HG03139 (cell line): ENCODE data around the gene DENND2A.
"Not testable (repeated sequence)": the region's sequence is repeated elsewhere in the genome, so short reads cannot be mapped to it uniquely, and the experiment has no call there.

Experiments used
- ATAC-seq: cut with Tn5 transposase; IDR thresholded peaks from one replicate; pipeline ENCODE4 v1.9.1; 2021; ENCODE audit not compliant: unreplicated experiment

DENND2A gene

DNA sequence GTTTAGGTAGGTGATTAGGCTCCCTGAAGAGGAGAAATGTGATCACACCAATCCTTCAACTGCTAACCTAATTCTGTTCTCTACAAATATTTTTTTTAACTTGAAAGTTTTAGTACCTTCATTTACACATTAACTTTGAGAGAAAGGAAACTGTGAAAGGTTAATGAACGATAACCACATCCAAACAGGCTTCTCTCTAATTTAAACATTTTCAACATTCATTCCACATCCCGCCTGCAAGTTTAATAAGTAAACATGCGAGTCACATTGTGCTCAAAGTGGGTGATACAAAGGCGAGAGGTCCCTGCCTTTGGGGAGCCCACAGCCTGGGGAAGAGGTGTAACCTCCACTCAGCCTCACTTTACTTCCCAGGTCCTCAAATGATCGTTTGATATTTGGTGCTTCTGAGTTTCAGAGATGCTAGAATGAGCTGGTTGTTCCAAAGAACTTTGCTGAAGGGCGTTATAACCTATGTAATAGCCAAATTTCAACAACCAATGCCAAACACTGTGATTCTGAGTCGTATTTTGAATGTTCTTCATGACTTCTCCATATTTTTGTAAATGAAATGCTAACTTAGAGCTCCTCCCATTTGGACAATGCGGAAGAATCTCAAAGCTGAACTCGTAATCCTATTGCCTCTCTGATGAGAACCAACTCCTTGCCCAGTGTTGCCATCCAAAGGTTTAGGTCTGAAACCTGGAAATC is 47.5 kb downstream of the DENND2A start:
- ATAC-seq, result peak; percentile 53

DNA sequence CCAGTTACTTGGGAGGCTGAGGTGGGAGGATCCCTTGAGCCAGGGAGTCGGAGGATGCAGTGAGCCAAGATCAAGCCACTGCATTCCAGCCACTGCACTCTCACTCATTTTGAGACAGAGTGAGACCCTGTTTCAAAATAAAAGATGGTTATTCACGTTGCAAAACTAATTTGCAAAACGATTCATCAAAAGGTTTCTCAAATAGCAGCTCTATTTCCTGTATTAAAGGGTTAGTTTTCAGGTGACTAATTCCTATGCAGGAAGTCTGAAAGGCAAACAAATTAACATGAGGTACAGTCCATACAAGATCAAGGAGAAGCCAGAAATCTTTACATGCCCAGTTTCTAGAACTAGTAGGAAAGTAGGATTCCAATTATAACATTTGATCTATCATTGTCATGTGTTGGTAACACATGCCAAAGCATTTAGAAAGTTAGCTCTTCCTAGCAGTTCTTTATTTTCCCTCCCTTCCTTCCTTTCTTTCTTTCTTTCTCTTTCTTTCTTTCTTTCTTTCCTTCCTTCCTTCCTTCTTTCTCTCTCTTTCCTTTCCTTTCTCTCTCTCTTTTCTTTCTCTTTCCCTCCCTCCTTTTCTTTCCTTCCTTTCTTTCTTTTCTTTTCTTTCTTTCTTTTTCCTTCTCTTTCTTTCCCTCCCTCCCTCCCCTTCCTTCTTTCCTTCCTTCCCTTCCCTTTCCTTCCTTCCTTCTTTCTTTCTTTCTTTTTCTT is 49.3 kb downstream of the DENND2A start:
- ATAC-seq, result no peak

DNA sequence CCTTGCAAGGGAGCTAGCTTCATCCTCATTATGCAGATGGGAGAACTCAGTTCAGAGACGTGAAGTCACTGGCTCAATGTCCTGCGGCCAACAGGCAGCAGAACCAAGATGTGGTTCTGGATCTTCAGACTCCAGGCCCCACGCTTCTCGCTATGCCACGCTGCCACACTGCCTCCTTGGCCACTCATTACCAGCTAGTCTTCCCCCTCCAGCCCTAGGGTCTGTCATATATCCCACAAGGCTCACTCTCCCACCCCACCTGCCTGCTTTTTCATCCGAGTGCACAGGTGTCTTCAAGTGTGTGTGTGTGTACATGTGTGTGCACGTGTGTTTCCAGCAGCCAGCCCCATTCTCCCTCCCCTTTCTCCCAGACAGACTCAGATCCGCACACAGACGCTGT is 53.4 kb downstream of the DENND2A start:
- no peak for ATAC-seq

DNA sequence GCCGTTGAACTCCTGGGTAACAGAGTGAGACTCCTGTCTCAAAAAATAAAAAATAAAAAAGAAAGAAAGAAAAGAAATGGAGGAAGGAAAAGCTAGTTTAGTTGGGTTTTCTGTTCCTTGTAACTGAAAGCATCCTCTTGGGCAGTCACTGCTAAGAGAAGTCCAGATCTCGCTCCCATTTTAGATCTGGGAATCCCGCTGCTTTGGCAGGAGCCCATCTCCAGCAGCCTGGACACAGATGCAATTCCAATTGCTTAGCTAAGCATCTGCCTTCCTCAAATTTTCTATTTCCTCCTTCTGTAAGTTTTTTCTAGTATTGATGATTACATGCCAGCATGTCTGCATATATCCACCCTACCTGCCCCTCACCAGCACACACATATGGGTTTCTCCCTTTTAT is 54.1 kb downstream of the DENND2A start:
- ATAC-seq, result no peak

DNA sequence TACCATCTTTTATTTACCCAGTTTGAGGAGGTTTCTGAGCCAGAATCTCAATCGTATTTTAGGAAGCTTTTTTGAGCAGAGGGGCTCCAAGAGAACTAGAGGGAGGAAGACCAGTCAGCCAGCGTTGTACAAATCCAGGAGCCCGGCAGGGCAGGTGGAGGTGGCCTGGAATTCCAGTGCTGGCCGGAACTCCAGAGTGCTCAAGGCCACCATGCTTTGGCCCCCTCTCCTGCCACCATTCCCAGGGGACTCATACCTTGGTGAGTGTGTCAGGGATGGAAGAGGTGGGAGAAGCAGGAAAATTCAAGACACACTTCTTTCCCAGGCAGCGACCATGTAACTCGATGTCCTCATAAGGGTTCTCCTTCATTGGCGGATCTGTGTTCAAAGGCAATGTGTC is 55.3 kb downstream of the DENND2A start:
- ATAC-seq, result no peak

DNA sequence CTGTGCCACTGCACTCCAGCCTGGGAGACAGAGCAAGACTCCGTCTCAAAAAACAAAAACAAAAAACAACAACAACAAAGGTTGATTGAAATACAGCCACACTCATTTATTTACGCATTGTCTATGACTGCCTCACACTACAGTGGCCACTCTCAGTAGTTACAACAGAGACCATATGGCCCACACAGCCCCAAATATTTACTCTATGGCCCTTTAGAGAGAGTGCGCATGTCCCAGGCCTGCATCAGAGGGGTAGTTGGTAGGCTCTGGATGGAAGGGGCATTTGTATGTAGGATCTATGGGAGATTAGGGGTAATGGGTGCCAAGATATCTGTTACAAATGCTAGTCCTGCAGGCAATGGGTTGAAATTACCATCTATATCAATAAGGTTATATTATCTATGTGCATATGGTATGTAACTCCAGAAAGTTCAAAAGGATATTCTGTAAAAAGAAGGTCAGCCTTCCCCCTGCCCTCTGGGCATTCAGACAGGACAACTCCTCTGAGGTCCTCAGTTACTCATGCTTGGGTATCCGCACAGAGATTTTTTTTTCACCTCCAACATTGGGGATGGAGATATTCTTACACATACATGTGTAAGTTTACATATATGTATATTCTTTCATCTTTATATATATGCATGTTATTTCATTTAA is 56.3 kb downstream of the DENND2A start:
- ATAC-seq, result no peak

DNA sequence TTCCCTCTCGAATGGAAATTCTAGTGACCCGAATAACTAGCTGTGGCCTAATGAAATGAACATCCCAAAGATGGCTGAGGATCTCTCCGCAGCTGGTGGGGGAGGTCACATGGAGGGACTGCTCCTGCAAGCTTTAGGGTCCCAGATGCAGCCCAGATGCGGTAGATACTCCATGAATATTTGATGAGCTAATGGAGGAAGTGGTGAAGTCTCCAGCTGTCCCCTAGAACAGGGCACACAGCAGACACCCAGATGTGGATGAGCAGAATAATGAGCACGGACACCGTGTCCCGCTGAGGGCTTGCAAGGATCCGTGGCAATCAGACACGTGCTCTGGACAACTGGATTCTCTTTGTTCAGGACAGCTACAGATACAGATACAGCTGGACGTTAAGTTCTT is 59.2 kb downstream of the DENND2A start:
- no peak for ATAC-seq

DNA sequence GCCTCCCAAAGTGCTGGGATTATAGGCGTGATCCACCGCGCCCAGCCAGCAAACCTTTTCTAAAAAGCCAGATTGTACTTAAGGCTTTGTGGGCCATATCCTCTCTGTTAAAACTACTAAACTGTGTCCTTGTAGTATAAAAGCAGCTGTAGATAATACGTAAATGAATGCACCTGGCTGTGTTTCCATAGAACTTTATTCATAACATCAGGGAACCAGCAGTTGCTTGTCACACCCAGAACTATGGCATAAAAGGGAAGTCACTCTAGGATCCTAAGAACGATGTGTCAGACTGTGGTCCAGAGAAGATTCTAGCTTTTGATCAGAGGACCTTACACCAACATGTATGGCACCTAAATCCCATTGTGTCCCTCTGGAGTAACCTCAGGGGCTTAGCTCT is 63.0 kb downstream of the DENND2A start:
- no peak for ATAC-seq

DNA sequence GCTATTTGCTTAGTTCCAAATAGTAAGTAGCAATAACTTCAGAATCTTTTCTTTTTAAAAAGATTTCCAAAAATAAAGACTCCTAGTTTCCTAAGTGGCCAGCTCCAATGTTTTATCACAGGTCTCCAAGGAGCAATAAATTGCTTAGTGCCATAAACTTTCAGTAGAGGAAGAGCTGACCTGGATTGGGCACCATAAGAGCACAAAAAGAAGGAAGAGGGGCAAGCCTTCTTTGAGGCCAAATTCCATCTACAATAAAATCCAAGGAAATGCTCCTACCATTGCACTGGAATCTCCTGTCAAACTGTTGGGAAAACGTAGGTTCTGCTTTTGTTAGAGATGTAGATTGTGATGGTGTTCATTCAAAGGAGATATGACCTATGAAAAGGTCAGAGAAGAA is 64.0 kb downstream of the DENND2A start:
- no peak for ATAC-seq

DNA sequence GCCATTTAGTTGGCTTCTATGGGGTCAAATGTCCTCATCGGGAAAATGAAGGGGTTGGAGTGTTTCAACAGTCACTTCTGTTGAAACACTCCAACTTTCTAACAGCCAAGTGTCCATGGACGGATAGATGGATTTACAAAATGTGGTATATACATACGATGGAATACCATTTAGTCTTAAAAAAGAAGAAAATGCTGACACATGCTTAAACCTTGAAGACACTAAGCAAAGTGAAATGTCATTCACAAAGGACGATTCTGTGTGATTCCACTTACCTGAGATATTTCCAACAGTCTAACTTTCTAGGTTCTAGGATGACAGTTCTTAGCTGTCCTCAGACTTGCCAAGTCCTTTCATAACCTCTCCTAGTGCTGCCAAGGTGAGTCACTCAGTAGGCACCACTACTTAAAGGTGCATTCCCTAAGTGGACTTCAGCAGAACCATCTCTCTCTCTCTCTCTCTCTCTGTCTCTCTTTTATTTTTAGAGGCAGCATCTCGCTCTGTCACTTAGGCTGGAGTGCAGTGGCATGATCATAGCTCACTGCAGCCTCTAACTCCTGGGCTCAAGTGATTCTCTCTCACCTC is 69.0 kb downstream of the DENND2A start:
- ATAC-seq, result no peak

DNA sequence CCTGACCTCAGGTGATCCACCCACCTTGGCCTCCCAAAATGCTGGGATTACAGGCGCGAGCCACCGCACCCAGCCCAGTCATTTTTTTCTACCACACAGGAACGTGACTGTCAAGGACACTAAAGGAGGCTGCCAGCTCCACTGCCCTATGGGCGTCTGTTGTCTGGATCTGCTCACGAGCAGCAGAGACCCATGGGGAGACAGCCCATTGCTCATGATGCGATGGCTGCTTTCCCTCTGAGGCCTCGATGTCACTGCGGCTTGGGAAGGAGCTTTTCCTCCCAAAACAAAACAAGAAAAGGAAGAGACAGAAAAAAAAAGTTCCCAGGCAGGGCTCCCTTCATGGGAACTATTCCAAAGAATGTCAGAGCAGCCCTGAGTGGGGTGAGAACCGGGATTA is 70.5 kb downstream of the DENND2A start:
- no peak for ATAC-seq

DNA sequence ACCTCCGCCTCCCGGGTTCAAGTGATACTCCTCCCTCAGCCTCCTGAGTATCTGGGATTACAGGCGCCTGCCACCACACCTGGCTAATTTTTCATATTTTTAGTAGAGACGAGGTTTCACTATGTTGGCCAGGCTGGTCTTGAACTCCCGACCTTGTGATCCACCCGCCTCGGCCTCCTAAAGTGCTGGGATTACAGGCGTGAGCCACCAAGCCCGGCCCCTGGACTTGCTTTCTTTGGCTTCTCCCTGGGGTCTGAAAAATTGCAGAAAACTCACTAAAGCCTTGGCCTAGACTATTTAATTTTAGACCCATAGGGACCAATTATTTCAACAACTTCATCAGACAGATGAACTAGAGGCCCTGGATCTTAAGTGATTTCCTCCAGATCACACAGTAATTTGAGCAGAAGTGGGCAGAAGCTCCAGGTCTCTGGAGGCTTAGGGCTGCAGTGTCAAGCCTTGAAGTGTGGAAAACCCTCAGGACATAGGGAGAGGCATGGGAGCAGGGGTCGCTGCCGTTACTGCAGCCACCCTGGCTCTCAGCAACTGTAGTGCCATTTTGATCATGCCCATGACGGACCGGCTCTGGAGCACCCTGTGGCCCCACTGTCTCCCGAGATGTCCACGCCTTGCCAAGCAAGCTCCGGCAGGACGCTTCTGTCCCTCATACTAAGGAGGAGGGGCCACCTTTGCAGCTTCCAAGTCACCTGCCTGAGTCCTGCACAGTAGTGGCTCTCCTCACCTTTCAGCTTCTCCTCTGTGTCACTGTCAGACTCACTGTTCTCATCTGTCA is 72.4 kb downstream of the DENND2A start:
- ATAC-seq, result no peak

DNA sequence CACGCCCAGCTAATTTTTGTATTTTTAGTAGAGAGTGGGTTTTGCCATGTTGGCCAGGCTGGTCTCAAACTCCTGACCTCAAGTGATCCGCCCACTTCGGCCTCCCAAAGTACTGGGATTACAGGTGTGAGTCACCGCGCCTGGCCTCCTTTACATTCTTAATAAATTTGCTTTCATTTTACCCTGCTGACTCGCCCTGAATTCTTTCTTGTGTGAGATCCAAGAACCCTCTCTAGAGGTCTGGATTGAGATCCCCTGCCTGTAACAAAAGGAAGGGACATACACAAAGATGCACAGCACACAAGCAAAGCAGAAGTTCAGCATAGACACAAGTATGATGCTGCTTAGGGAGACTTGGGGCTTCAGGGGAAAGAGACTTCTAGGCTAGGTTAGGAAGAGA is 74.4 kb downstream of the DENND2A start:
- not testable (repeated sequence) for ATAC-seq

DNA sequence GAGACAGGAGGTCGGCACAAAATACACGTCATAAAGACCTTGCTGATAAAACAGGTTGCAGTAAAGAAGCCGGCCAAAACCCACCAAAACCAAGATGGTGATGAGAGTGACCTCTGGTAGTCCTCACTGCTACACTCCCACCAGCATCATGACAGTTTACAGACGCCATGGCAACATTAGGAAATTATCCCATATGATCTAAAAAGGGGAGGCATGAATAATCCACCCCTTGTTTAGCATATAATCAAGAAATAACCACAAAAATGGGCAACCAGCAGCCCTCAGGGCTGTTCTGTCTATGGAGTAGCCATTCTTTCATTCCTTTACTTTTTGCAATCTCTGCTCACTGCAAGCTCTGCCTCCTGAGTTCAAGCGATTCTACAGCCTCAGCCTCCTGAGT is 74.9 kb downstream of the DENND2A start:
- ATAC-seq, result not testable (repeated sequence)

DNA sequence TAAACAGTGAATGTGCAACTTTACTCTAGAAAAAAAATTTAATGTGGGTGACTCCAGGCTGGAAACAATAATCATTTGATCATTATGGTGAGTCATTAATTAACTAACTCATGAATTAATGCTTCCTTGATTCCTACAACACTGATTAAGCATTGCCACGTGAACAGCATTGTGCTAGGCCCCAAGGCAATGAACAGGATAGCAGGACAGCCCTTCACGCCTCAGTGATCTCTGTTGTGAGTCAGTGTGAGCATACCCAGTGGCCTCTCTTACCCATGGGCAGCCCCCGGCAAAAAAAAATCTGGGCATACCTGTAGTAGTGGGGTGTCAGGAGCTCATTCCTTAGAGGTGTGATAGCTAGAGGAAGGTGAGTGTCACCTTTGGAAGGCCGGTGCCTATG is 76.0 kb downstream of the DENND2A start:
- no peak for ATAC-seq

DNA sequence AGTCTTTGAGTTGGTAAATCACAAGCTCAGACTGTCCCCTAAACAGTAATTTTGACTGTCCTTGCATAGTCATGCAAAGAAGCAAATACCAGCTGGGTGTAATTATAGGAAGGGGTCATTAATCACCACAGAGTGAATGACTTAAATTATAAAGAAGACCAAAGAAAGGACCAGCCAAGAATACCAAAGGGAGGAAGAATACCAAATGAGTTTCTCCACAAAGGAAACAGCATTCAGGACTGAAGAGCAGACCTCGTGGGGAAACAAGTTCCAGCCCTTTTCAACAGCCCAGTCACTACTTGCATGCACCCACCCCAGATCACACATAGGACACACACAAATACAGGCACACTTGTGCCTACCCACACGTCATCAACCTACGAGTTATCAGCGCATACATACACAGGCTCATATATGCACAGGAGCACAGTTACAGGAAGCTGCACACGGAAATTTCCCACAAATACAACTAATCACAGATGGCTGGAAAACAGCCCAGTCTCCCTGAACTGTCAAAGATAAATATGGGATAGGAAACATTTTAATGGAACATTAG is 77.6 kb downstream of the DENND2A start:
- no peak for ATAC-seq

DNA sequence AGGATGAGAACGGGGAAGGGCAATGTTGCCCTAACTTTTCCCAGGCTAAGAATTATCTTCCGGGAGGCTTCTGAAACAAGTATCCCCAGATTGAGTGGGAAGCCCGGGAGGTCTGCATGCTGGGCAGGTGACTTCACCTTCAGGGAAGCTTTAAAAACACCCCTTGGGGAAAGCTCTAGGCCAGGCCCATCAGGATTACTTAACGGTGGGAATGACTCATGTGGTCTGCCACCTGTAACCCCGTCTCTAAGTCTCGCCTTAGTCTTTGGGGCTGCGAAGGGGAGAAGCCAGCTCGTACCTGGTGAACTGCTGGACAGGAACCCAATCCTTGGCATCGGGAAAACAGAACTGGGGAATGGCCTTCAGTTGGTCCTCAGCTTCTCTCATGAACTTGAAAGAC is 81.2 kb downstream of the DENND2A start:
- no peak for ATAC-seq

DNA sequence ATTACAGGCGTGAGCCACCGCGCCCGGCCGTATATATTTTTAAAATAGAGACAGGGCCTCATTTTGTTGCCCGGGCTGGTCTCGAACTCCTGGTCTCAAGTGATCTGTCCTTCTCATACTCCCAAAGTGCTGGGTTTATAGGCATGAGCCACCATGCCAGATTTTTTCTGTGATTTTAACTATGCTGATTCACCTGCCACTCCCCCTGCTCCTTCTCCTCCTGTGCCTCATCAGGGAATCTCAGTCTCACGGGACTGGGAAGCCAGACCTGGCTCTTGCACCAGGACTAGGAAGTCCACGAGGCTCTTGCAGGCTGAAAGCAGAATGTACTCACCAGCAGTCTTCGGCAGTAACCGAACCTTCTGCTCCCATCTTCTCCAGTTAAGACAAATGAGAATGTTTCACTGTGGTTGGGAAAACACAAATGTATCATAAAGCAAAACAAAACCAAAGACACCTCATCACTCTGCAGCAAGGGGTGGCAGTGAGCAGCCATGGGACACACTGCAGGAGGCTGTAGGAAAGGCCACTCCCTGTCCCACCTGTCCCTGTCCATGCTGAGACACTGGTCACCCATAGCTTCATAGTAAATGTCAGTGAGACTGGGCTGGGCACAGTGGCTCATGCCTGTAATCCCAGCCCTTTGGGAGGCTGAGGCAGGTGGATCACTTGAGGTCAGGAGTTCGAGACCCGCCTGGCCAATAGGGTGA is 82.6 kb downstream of the DENND2A start:
- no peak for ATAC-seq

DNA sequence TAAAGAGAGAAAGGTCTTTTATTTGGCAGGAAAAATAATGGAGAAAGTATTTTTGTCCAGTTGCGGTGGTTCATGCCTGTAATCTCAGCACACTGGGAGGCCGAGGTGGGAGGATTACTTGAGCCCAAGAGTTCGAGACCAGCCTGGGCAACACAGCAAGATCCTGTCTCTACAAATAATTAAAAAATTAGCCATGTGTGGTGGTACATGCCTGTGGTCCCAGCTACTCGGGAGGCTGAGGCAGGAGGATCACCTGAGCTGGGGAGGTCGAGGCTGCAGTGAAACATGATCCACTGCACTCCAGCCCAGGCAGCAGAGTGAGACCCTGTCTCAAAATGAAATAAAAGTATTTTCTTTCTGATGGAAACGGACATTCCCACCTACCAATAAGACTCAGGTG is 83.5 kb downstream of the DENND2A start:
- no peak for ATAC-seq

DNA sequence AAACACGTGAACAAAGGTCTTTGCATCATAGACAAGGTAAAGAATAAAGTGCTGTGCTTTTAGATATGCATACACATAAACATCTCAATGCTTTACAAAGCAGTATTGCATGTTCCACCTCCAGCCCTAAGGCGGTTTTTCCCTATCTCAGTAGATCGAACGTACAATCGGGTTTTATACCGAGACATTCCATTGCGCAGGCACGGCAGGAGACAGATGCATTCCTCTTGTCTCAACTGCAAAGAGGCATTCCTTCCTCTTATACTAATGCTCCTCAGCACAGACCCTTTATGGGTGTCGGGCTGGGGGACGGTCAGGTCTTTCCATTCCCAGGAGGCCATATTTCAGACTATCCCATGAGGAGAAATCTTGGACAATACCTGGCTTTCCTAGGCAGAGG is 87.4 kb downstream of the DENND2A start:
- ATAC-seq, result not testable (repeated sequence)
